GM12873 (cell line): ENCODE data around the gene NCS1.

Experiments
- TF ChIP-seq, protein P1 (sequence below): IDR thresholded peaks from 2 replicates; pipeline ENCODE4 v1.5.1; 2012; ENCODE audit warnings: low read depth, mild to moderate bottlenecking, moderate library complexity, low read length, control low read depth; ENCODE audit not compliant: insufficient read depth; ENCODE audit errors: missing control alignments

Gene NCS1

DNA sequence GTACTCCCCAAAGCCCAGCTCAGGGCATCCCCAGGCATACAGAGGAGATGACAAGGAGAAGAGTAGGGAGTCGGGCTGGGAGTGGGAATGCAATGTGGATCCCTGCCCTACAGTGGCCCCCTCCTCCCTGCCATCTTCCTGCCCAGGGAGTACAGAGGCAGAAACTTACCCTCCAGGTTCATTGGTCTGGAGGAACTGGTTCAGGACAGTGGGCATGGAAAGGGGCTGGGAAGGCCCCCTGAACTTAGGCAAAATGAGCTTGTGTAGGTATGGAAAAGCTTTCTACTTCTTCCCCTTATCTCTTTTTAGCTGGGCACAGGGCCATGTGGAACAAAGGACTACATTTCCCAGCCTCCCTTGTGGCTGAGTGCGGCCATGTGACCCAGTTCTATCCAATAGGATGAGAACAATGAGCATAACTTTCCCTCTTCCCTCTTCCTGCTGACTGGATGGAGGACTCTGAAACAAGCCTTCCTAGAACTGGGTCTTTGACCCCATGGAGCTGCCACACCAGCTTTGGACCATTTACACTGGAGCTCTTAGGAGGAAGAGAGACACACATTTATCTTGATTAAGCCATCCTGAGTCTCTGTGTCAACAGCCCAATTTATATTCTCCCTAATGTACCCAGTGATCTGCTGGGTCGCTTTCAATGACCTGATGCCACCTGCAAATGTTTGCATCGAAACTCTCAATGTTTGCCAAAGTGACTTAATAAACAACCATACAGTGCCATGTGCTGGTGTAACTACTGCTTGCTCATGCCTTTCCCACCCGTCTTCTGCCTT is 68.4 kb downstream of the NCS1 start:
- TF ChIP-seq, protein P1, sequence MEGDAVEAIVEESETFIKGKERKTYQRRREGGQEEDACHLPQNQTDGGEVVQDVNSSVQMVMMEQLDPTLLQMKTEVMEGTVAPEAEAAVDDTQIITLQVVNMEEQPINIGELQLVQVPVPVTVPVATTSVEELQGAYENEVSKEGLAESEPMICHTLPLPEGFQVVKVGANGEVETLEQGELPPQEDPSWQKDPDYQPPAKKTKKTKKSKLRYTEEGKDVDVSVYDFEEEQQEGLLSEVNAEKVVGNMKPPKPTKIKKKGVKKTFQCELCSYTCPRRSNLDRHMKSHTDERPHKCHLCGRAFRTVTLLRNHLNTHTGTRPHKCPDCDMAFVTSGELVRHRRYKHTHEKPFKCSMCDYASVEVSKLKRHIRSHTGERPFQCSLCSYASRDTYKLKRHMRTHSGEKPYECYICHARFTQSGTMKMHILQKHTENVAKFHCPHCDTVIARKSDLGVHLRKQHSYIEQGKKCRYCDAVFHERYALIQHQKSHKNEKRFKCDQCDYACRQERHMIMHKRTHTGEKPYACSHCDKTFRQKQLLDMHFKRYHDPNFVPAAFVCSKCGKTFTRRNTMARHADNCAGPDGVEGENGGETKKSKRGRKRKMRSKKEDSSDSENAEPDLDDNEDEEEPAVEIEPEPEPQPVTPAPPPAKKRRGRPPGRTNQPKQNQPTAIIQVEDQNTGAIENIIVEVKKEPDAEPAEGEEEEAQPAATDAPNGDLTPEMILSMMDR = no peak

DNA sequence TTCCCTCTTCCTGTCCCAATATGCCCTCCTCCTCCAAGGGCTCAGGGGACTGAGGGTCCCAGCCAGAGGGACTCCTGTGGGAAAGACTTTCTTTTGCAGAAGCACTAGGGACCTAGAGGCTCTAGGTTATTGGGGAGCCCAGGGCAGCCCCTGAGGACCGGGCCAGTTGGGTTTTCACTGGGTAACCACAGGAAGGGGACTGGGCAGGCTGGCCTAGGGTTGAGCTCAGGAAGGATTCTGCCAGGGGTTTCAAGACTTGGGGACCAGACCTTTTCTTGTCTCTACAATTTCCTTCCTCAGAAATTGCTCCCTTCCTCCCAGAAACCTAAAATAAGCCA is 69.0 kb downstream of the NCS1 start:
- TF ChIP-seq, protein P1 = no peak

DNA sequence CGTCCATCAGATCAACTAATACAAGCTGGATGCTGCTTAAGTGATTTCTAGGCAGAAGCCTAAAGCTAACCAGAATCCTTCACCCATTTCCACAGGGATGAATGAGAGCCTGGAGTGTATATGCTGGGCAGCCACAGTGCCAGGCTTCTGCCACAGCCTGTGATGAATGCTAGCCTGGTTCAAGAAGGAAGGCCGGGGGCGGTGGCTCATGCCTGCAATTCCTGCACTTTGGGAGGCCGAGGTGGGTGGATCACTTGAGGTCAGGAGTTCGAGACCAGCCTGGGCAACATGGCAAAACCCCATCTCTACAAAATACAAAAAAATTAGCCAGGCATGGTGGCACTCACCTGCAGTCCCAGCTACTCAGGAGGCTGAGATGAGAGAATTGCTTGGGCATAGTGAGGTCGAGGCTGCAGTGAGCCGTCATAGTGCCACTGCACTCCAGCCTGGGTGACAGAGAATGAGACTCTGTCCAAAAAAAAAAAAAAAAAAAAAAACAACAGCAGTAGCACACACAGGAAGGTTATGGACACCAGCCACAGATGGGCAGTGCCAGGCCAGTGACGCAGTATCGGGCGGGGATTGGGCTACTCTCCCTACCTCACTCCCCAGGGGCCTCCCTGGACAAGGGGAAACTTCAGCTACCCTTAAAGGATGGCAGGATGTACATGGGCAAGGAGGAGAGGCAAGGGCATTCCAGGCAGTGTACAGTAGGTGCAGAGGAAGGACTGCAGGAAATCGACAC is 70.2 kb downstream of the NCS1 start:
- TF ChIP-seq, protein P1 = no peak

DNA sequence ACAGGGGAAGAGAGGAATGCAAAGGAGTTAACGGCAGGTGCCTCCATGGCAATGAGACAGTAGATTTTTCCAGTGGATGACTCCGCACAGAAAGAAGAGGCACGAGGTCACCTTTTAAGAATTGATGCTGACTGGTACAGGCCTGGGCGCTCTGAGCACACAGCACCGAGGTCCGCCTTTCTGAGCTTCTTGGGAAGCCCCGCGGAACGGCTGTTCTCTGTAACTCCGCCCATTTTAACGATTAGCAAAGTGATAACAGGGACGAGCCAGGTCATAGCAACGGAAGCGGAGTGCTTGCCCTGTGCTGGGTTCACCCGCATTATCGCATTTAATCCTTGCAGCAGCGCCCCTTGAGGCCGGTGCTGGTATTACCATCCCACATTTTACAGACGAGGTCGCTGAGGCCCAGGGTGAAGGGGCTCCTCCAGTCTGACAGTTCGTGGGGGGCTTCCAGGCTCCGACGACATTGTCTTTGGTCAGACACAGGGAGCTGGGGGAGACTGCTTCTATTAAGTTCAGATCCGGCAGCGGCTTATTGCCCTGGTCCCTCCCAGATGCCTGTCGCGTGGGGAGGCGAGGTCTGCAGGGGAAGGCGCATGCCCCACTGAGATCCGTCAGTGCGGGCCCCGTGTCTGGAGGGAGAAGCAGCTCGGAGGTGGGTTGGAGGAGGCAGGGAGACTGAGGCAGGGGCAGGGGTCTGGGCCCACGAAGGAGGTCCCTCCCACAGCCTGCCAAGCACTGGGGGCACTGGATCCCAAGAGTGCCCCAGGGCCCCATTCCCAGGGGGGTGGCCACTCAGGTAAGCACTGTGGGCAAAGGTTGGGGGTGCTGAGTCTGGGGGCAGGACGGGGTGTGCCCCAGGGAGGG is 71.0 kb downstream of the NCS1 start:
- TF ChIP-seq, protein P1 = peak; percentile 85

DNA sequence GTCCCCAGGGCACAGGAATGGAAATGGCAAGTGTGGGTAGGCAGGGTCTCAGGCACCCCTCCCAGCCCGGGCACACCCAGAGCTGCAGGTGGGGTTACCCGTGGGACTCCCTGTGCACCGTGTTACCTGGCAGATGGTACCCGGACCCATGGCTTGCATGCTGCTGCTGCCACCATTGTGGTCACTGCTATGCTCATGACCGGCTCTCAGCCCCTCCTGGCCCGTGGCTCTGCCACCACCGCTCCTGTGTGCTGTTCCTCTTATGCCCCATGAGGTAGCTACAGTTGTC is 71.6 kb downstream of the NCS1 start:
- TF ChIP-seq, protein P1 = no peak

DNA sequence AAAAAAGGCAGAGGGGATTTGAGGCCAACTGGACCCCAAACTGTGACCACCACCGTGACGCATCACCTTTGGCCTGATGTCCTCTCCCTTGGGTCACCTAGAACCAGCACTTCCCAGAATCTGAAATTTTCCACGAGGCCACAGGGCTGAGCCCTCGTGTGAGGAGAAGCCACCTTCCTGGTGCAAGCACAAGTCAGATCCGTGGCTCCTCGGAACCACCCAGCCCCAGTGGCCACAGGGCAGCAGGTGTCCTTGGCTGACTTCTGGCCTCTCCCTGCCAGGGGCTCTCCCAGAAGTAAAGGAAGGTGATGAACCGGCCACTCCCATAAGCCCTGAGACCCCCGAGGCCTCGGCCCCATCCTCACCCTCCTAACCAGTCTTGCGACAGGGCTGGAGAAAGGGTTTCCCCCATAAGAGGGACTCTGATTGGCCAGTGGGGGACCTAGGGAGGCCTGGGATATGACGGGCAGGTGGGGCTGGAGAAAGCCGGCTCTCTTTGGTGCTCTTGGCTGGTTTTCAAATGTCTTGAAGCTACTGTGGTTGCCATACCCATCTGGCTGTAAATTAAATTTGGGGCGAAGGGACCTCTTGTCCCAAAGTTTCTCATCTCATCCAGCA is 72.5 kb downstream of the NCS1 start:
- TF ChIP-seq, protein P1 = no peak
